ENCODE measurements around the gene IFNAR1. TPM values are rescaled to one million over a fixed set of nuclear protein-coding genes. Genes with fewer than 3 reads are reported as not detected.

The IFNAR1 gene
- total and polyA plus RNA-seq, 2 experiments from 2014 or later, result 24.0 to 65.1 TPM

DNA sequence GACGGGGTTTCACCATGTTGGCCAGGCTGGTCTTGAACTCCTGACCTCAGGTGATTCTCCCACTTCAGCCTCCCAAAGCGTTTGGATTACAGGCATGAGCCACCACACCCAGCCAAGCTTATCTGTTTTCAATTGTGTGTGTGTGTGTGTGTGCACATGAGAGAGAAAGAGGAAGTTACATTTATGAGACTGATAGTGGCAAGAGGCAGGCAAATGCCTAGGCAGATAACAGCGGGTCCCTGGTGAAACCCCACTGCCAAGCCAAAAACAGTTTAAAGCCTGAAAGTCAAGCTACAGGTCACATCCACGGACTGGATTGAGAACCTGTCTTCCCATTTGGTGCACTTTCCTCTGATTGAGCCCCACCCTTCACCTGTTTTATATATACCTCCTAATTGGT, 43.4 kb downstream of the IFNAR1 start:
- WGBS, 2 experiments (ENCODE audit: low coverage in 1 of 2, low lambda C conversion rate in 2 of 2, missing lambda C conversion rate in 2 of 2), result 50 to 65% methylated on average over 4 of the region's 4 CpGs
- Histone ChIP-seq H3K27ac (no peak overlapping the region), H3K4me1 (ENCODE audit: insufficient read depth) (no peaks in the 10 kb centered on the region), H4K20me1 (ENCODE audit: insufficient read depth) (no peaks in the 10 kb centered on the region), H3K79me2 (ENCODE audit: insufficient read depth) (no peaks in the 10 kb centered on the region), H3K4me3 (no peak overlapping the region), H3K9ac (no peak overlapping the region), H3K27me3 (replicated peaks; ENCODE audit: insufficient read depth) (no peaks in the 10 kb centered on the region), H2AFZ (no peak overlapping the region), H3F3A (ENCODE audit: insufficient read depth) (no peaks in the 10 kb centered on the region), H3K36me3 (ENCODE audit: low read depth) (no peaks in the 10 kb centered on the region), H3K4me2 (ENCODE audit: unreplicated experiment) (no peak overlapping the region), H3K9me2 (ENCODE audit: insufficient read depth) (no peaks in the 10 kb centered on the region), H3K9me3 (ENCODE audit: low read depth) (no peaks in the 10 kb centered on the region)
- TF ChIP-seq EZH2phosphoT487 (IDR thresholded peaks at IDR 0.05; ENCODE audit: insufficient read depth, low read depth) (no peak), EZH2 (IDR thresholded peaks at IDR 0.05; ENCODE audit: insufficient read depth, poor library complexity, severe bottlenecking) (no peak)
- DNase-seq, result no peak
- in situ Hi-C loops (cut with MboI), result loop anchor here (10.0 kb wide), 1 partner anchor 173 kb away; no protein-coding TSS in a partner anchor

- TF ChIP-seq EZH2phosphoT487 (IDR thresholded peaks at IDR 0.05; ENCODE audit: insufficient read depth, low read depth) (no peak), EZH2 (IDR thresholded peaks at IDR 0.05; ENCODE audit: insufficient read depth, poor library complexity, severe bottlenecking) (no peak)
- Histone ChIP-seq H4K20me1 (ENCODE audit: insufficient read depth) (no peaks in the 10 kb centered on the region), H3K9ac (no peak overlapping the region), H3K9me2 (ENCODE audit: insufficient read depth) (no peaks in the 10 kb centered on the region), H3K9me3 (ENCODE audit: low read depth) (no peaks in the 10 kb centered on the region), H2AFZ (no peak overlapping the region), H3K27ac (no peak overlapping the region), H3K4me1 (ENCODE audit: insufficient read depth) (peaks cover 2% of the 10 kb centered on the region; the same call in 1 of the 2 replicates), H3K27me3 (replicated peaks; ENCODE audit: insufficient read depth) (no peaks in the 10 kb centered on the region), H3K79me2 (ENCODE audit: insufficient read depth) (no peaks in the 10 kb centered on the region), H3K4me2 (ENCODE audit: unreplicated experiment) (no peak overlapping the region), H3K4me3 (no peak overlapping the region), H3F3A (ENCODE audit: insufficient read depth) (peaks cover 1% of the 10 kb centered on the region; the same call in 1 of the 2 replicates), H3K36me3 (ENCODE audit: low read depth) (no peaks in the 10 kb centered on the region)
- 70% methylated on average over 3 of the region's 3 CpGs for WGBS, 2 experiments (ENCODE audit: low coverage in 1 of 2, low lambda C conversion rate in 2 of 2, missing lambda C conversion rate in 2 of 2)
- in situ Hi-C loops (cut with MboI), result loop anchor here (10.0 kb wide), 1 partner anchor 174 kb away; no protein-coding TSS in a partner anchor
- DNase-seq, result no peak
Observed at GRCh38 chr21:33368576-33368975, 43.8 kb downstream of the IFNAR1 start.

DNA sequence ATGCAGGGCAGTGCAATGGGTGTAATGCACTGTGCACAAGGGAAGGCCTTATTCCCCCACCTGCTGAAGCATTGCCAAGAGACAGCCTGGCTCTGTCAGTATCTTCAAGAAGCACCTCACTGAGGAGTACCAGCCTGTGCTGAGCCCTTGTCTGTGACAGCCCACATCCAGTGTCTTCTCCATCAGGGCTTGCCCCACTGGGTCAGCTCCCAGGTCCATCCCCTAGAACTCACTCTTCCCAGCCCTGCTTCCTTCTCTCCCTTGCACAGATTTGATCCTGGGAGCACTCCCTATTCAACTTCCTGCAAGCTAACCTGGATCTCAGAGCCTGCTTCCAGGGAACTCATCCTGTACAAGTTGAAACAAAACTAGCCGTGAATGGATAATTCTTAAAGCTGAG, 44.8 kb downstream of the IFNAR1 start:
- H3K4me2 ChIP-seq (ENCODE audit: unreplicated experiment), result no peak overlapping the region
- no peaks in the 10 kb centered on the region for H3K9me2 ChIP-seq (ENCODE audit: insufficient read depth)
- peaks cover 11% of the 10 kb centered on the region for H3F3A ChIP-seq (ENCODE audit: insufficient read depth)
- no peak overlapping the region for H2AFZ ChIP-seq
- 70 to 84% methylated on average over 1 of the region's 1 CpG for WGBS, 2 experiments (ENCODE audit: low coverage in 1 of 2, low lambda C conversion rate in 2 of 2, missing lambda C conversion rate in 2 of 2)
- TF ChIP-seq EZH2phosphoT487 (IDR thresholded peaks at IDR 0.05; ENCODE audit: insufficient read depth, low read depth) (no peak), EZH2 (IDR thresholded peaks at IDR 0.05; ENCODE audit: insufficient read depth, poor library complexity, severe bottlenecking) (no peak)
- H3K4me3 ChIP-seq, result no peak overlapping the region
- in situ Hi-C loops (cut with MboI), result loop anchor here (10.0 kb wide), 1 partner anchor 175 kb away; no protein-coding TSS in a partner anchor
- H3K4me1 ChIP-seq (ENCODE audit: insufficient read depth), result peaks cover 12% of the 10 kb centered on the region
- no peaks in the 10 kb centered on the region for H4K20me1 ChIP-seq (ENCODE audit: insufficient read depth)
- H3K36me3 ChIP-seq (ENCODE audit: low read depth), result no peaks in the 10 kb centered on the region
- DNase-seq, result no peak
- no peak overlapping the region for H3K9ac ChIP-seq
- H3K27ac ChIP-seq, result no peak overlapping the region
- H3K79me2 ChIP-seq (ENCODE audit: insufficient read depth), result no peaks in the 10 kb centered on the region
- H3K27me3 ChIP-seq (replicated peaks; ENCODE audit: insufficient read depth), result no peaks in the 10 kb centered on the region
- H3K9me3 ChIP-seq (ENCODE audit: low read depth), result no peaks in the 10 kb centered on the region

- H3K9ac ChIP-seq, result no peak overlapping the region
- DNase-seq, result no peak
- H3K9me3 ChIP-seq (ENCODE audit: low read depth), result no peaks in the 10 kb centered on the region
- H3F3A ChIP-seq (ENCODE audit: insufficient read depth), result peaks cover 11% of the 10 kb centered on the region
- H2AFZ ChIP-seq, result no peak overlapping the region
- no peak overlapping the region for H3K4me2 ChIP-seq (ENCODE audit: unreplicated experiment)
- 79 to 90% methylated on average over 2 of the region's 2 CpGs for WGBS, 2 experiments (ENCODE audit: low coverage in 1 of 2, low lambda C conversion rate in 2 of 2, missing lambda C conversion rate in 2 of 2)
- H4K20me1 ChIP-seq (ENCODE audit: insufficient read depth), result no peaks in the 10 kb centered on the region
- H3K79me2 ChIP-seq (ENCODE audit: insufficient read depth), result no peaks in the 10 kb centered on the region
- no peak overlapping the region for H3K27ac ChIP-seq
- H3K4me3 ChIP-seq, result no peak overlapping the region
- H3K9me2 ChIP-seq (ENCODE audit: insufficient read depth), result no peaks in the 10 kb centered on the region
- TF ChIP-seq EZH2 (IDR thresholded peaks at IDR 0.05; ENCODE audit: insufficient read depth, poor library complexity, severe bottlenecking) (no peak), EZH2phosphoT487 (IDR thresholded peaks at IDR 0.05; ENCODE audit: insufficient read depth, low read depth) (no peak)
- peaks cover 15% of the 10 kb centered on the region for H3K4me1 ChIP-seq (ENCODE audit: insufficient read depth)
- no peaks in the 10 kb centered on the region for H3K27me3 ChIP-seq (replicated peaks; ENCODE audit: insufficient read depth)
- H3K36me3 ChIP-seq (ENCODE audit: low read depth), result no peaks in the 10 kb centered on the region
- in situ Hi-C loops (cut with MboI), result no loop called here
Observed at GRCh38 chr21:33370305-33370704, 45.5 kb downstream of the IFNAR1 start.

DNA sequence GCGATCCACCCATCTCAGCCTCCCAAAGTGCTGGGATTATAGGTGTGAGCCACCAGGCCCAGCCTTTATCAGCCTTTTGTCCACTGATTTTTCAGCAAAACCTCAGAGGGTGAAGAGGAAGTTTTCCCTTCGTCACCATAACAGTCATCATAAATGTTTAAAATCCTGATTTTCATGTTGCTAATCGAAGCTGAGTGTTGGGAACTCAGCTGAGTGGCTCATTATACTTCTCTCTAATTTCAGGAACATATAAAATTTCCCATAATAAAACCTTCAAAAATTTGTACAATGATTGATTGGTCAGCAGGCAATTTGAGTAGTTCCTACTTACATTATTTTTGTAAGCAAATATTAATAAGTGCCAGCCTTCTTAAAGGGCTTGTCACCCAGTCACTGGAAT, 46.6 kb downstream of the IFNAR1 start:
- no peak for DNase-seq
- in situ Hi-C loops (cut with MboI), result no loop called here
- H3K4me2 ChIP-seq (ENCODE audit: unreplicated experiment), result no peak overlapping the region
- no peak overlapping the region for H2AFZ ChIP-seq
- H4K20me1 ChIP-seq (ENCODE audit: insufficient read depth), result no peaks in the 10 kb centered on the region
- H3K27ac ChIP-seq, result no peak overlapping the region
- no peaks in the 10 kb centered on the region for H3K27me3 ChIP-seq (replicated peaks; ENCODE audit: insufficient read depth)
- 87 to 96% methylated on average over 3 of the region's 3 CpGs for WGBS, 2 experiments (ENCODE audit: low coverage in 1 of 2, low lambda C conversion rate in 2 of 2, missing lambda C conversion rate in 2 of 2)
- no peaks in the 10 kb centered on the region for H3K79me2 ChIP-seq (ENCODE audit: insufficient read depth)
- H3K9me2 ChIP-seq (ENCODE audit: insufficient read depth), result no peaks in the 10 kb centered on the region
- no peak overlapping the region for H3K4me3 ChIP-seq
- H3K9ac ChIP-seq, result no peak overlapping the region
- peaks cover 15% of the 10 kb centered on the region for H3K4me1 ChIP-seq (ENCODE audit: insufficient read depth)
- H3K9me3 ChIP-seq (ENCODE audit: low read depth), result no peaks in the 10 kb centered on the region
- peaks cover 11% of the 10 kb centered on the region for H3F3A ChIP-seq (ENCODE audit: insufficient read depth)
- no peak for TF ChIP-seq EZH2 (IDR thresholded peaks at IDR 0.05; ENCODE audit: insufficient read depth, poor library complexity, severe bottlenecking)
- TF ChIP-seq EZH2phosphoT487 (IDR thresholded peaks at IDR 0.05; ENCODE audit: insufficient read depth, low read depth), result no peak
- no peaks in the 10 kb centered on the region for H3K36me3 ChIP-seq (ENCODE audit: low read depth)
